ENCODE measurements around the gene ECE1. TPM values are rescaled to one million over a fixed set of nuclear protein-coding genes. Genes with fewer than 3 reads are reported as not detected.
A peak's percentile ranks its signal among the peaks of the same experiment; 100 is the strongest.

The ECE1 gene
- total and polyA plus RNA-seq, 2 donors (not counting 3 experiments of a cell fraction or from before 2014, with no cell fraction given): 437 to 562 TPM

DNA sequence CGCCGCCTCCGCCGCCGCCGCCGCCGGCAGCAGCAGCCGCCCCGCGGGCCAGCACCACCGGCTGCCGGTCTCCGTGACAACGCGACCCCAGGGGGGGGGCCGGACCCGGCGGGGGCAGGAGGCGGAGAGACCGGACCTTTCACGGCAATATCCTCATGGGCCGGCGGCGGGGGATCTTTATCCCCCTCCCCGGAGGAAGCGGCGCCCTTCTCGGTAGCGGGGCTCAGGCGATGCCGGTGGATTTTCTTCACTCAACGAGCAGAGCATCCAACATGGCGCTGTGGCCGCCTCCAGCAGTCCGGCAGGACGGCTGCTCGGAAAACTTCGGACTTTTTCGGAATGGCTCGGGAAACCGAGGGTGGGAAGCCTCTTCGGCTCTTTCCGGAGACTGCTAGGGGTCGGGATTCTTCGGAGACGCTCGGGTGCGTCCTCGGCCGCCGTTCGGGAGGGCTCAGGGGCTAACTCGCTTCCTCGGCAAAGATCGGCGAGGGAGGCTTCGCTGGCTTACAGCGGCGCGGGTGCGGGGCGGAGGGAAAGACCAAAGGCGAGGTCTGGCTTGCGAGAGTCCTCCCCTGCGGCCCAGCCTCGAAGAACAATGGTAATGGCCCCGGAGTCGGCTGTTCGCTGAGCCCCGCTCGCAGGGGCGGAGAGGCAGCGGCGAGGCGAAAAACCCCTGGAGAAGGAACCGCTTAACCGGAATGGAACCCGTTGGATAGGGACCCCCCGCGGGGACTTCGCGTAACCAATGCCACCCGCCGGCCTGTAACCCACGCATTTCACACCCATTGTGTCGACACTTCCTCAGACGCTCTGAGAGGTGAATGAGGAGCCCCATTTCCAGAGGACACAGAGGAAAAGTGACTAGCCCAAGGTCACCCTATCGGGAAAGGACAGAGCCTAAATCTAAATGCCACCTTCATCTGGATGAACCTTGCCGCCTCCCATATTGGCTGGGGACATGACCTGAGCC lies 113.4 kb downstream of the ECE1 start, which contains the start of gene EIF4G3:
Gene EIF4G3, minus strand, starts transcription at position 312 of the 970 bp plus-strand sequence. CDS start 174,155 bp downstream, outside the sequence.
- FAIRE-seq (peak; percentile 99), DNase-seq (ENCODE audit: low read depth, low spot score) (peak; percentile 98)
- ChIA-PET CTCF (interaction anchor here (2.5 kb wide), 1 partner anchor 18 kb away, joined by 10 read pairs; no protein-coding TSS in a partner anchor), POLR2A (interaction anchor here (0.9 kb wide), 1 partner anchor 15 kb away, joined by 4 read pairs; no protein-coding TSS in a partner anchor)
- H3K9me3 ChIP-seq (replicated peaks; ENCODE audit: control insufficient read depth, insufficient read depth, low read length): no peaks in the 10 kb centered on the region
- peak within 1 kb of the TSS; percentile 86 for H3K27ac ChIP-seq (ENCODE audit: insufficient read depth, low read depth, low read length)
- TF ChIP-seq GATA2 (IDR thresholded peaks at IDR 0.05; ENCODE audit: insufficient read depth, insufficient read length, low read depth, low read length): no peak
- TF ChIP-seq POLR2AphosphoS5 (IDR thresholded peaks at IDR 0.05; ENCODE audit: insufficient read depth, low read depth, low read length): peak; percentile 87
- TF ChIP-seq POLR2A (IDR thresholded peaks at IDR 0.05; ENCODE audit: low read depth, low read length): peak; percentile 76
- no peak for TF ChIP-seq MYC (IDR thresholded peaks at IDR 0.05; ENCODE audit: low read depth, low read length)
- TF ChIP-seq FOS (IDR thresholded peaks at IDR 0.05; ENCODE audit: borderline replicate concordance, insufficient read depth, low read length): no peak
- TF ChIP-seq, protein P1, sequence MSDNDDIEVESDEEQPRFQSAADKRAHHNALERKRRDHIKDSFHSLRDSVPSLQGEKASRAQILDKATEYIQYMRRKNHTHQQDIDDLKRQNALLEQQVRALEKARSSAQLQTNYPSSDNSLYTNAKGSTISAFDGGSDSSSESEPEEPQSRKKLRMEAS (IDR thresholded peaks at IDR 0.05; ENCODE audit: insufficient read depth, insufficient read length): peak; percentile 42
- peaks cover 10% of the 10 kb centered on the region for H4K20me1 ChIP-seq (replicated peaks; ENCODE audit: control insufficient read depth, extremely low read depth, insufficient read depth, low read length)
- H3K9me1 ChIP-seq (replicated peaks; ENCODE audit: control insufficient read depth, extremely low read depth, insufficient read depth, low read length): no peaks in the 10 kb centered on the region
- no peaks in the 10 kb centered on the region for H3K36me3 ChIP-seq (ENCODE audit: control insufficient read depth in 2 of 2, extremely low read depth in 1 of 2, insufficient read depth in 2 of 2, low read length in 2 of 2)
- no peaks in the 10 kb centered on the region for H3K27me3 ChIP-seq (ENCODE audit: control insufficient read depth in 2 of 2, insufficient read depth in 2 of 2, low read length in 2 of 2)
- H3K79me2 ChIP-seq (ENCODE audit: control insufficient read depth, insufficient read depth, low read length): peaks cover 43% of the 10 kb centered on the region
- dilution Hi-C loops (cut with MboI; ENCODE audit: extremely low pct_ligation_motif_present, low sequenced_read_pairs): no loop called here
- H3K4me1 ChIP-seq (ENCODE audit: control insufficient read depth, extremely low read depth, insufficient read depth, low read length): peaks cover 12% of the 10 kb centered on the region
- H3K4me3 ChIP-seq (replicated peaks in 1 of 3; ENCODE audit: insufficient read depth in 1 of 3, low read depth in 1 of 3, low read length in 3 of 3): peak within 1 kb of the TSS; percentile 84 to 100 (median 94)
- H3K4me2 ChIP-seq (ENCODE audit: insufficient read depth, low read length): peak within 1 kb of the TSS; percentile 99
- H3K9ac ChIP-seq (replicated peaks; ENCODE audit: extremely low read depth, insufficient read depth, low read length): peak within 1 kb of the TSS; percentile 94
- H2AFZ ChIP-seq (ENCODE audit: low read depth, low read length): peak within 1 kb of the TSS; percentile 86
- BruUV-seq (replicated peaks): TSS peak; percentile 72
- intact Hi-C loops (cut with micrococcal nuclease): loop anchor here (2.0 to 5.0 kb wide), 2 partner anchors 28 to 390 kb away; partner anchors contain the start of gene HP1BP3
